Type B pancreatic cell (in vitro differentiated cells): ENCODE results near the gene GALNS. TPM values are rescaled to one million over a fixed set of nuclear protein-coding genes. Genes with fewer than 3 reads are reported as not detected.

Source experiments
- DNase-seq: peaks from one replicate; pipeline ENCODE4 v3.0.0; 2021; ENCODE audit warnings: mixed read lengths; ENCODE audit not compliant: unreplicated experiment; ENCODE audit errors: extremely low spot score
- H3K27ac Mint-ChIP-seq: 2 replicates; pipeline ENCODE4 v1.8.0; 2021; ENCODE audit warnings: mild to moderate bottlenecking, mixed read lengths
- H3K27me3 Mint-ChIP-seq: 2 replicates; pipeline ENCODE4 v1.8.0; 2021; ENCODE audit warnings: mixed read lengths
- H3K36me3 Mint-ChIP-seq: 2 replicates; pipeline ENCODE4 v1.8.0; 2021; ENCODE audit warnings: mixed read lengths
- H3K4me1 Mint-ChIP-seq: one replicate; pipeline ENCODE4 v1.8.0; 2021; ENCODE audit warnings: mixed read lengths; ENCODE audit not compliant: unreplicated experiment
- H3K4me3 Mint-ChIP-seq: 2 replicates; pipeline ENCODE4 v1.8.0; 2021; ENCODE audit warnings: mild to moderate bottlenecking, mixed read lengths
- H3K9me3 Mint-ChIP-seq: 2 replicates; pipeline ENCODE4 v1.8.0; 2021; ENCODE audit warnings: mixed read lengths
- CTCF ChIP-seq: fragments of 200-600 bp; sonication (generic); conservative IDR thresholded peaks from 2 replicates; pipeline ENCODE4 v1.5.0; 2021; ENCODE audit warnings: antibody characterized with exemption, mild to moderate bottlenecking
- total RNA-seq: library from RNA; stranded (reverse); gene quantifications from 2 replicates; pipeline ENCODE4 v1.2.1, GENCODE V29; 2021; ENCODE audit warnings: low replicate concordance

GALNS gene
- total RNA-seq, 1 donor from 2014 or later: 30.2 TPM

- TF ChIP-seq CTCF: no peak
- Mint-ChIP-seq H3K27me3 (no peaks in the 10 kb centered on the region), H3K9me3 (no peaks in the 10 kb centered on the region), H3K4me3 (no peak overlapping the region), H3K36me3 (no peaks in the 10 kb centered on the region), H3K4me1 (peaks cover 3% of the 10 kb centered on the region), H3K27ac (no peak overlapping the region)
- DNase-seq: no peak
These were observed 39.8 kb downstream of the GALNS start for GRCh38 chr16:88816736-88817535.

DNA sequence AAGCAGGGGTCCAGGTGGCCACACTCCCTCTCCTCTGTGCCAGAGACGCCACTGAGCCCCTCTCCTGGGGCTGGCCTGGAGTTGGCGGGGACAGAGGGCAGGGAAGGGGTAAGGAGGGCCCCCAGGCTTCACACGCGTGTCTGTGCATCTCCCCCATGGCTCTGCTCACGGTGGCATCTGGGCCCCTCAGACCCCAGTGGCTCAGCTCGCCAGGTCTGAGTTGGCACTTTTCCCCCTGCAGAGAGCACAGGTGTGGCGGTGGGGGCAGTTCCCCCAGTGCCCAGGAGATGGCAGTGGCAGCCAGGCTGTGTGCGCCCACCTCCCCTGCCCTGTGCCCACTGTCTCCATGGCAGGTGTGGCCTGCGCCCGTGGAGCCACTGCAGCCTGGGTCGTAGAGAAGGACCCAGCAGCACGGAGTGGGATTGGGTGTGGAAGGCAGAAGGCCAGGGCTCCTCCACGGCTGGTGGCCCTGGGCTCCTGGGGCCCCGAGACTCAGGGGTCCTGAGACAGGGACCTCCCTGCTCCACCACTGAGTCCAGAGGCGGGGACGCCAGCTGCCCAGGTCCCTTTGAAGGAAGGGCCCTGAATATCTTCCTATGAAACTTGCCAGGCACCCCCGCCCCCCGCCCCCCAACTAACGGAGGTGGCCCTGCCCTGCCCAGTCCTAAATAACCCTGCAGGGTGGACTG lies 40.7 kb downstream of the GALNS start:
- H3K27ac Mint-ChIP-seq: no peak overlapping the region
- TF ChIP-seq CTCF: peak; percentile 79
- H3K36me3 Mint-ChIP-seq: no peaks in the 10 kb centered on the region
- no peaks in the 10 kb centered on the region for H3K9me3 Mint-ChIP-seq
- H3K27me3 Mint-ChIP-seq: no peaks in the 10 kb centered on the region
- no peak overlapping the region for H3K4me3 Mint-ChIP-seq
- peaks cover 3% of the 10 kb centered on the region for H3K4me1 Mint-ChIP-seq
- no peak for DNase-seq

DNA sequence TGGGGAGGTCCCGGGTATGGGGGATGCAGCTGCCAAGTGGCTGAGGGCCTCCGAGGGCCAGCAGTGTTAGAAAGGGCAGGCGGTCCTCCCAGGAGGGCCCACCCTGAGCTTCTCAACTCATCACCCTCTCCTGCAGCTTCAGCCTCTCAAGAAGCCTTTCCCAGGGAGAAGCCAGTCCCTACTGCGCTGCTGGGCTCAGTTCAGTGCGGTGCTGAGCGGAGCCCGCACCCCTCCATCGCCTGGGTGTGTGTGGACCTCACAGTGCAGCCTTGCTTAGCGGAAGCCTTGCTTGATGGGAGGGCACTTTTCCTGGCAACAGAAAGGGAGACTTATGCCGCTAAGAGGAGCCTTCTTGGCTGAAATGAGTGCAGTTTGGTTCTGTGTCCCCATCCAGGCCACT lies 41.5 kb downstream of the GALNS start:
- Mint-ChIP-seq H3K27me3 (no peaks in the 10 kb centered on the region), H3K36me3 (no peaks in the 10 kb centered on the region), H3K4me3 (no peak overlapping the region), H3K27ac (no peak overlapping the region), H3K9me3 (no peaks in the 10 kb centered on the region), H3K4me1 (peaks cover 3% of the 10 kb centered on the region)
- no peak for DNase-seq
- TF ChIP-seq CTCF: no peak

GRCh38 chr16:88814144-88814502 lies 42.6 kb downstream of the GALNS start:
- no peak overlapping the region for H3K4me3 Mint-ChIP-seq
- peaks cover 3% of the 10 kb centered on the region for H3K4me1 Mint-ChIP-seq
- H3K27me3 Mint-ChIP-seq: no peaks in the 10 kb centered on the region
- no peaks in the 10 kb centered on the region for H3K9me3 Mint-ChIP-seq
- H3K27ac Mint-ChIP-seq: no peak overlapping the region
- DNase-seq: no peak
- H3K36me3 Mint-ChIP-seq: no peaks in the 10 kb centered on the region
- TF ChIP-seq CTCF: no peak

GRCh38 chr16:88813269-88814143 lies 43.2 kb downstream of the GALNS start:
- no peaks in the 10 kb centered on the region for H3K27me3 Mint-ChIP-seq
- no peaks in the 10 kb centered on the region for H3K9me3 Mint-ChIP-seq
- no peak overlapping the region for H3K27ac Mint-ChIP-seq
- peak overlapping the region; percentile 55 for H3K4me3 Mint-ChIP-seq
- peaks cover 3% of the 10 kb centered on the region for H3K4me1 Mint-ChIP-seq
- no peak for TF ChIP-seq CTCF
- DNase-seq: no peak
- H3K36me3 Mint-ChIP-seq: no peaks in the 10 kb centered on the region
